Thymus (tissue), 14 donors: Measurements from ENCODE around the gene IGSF6. TPM values are rescaled to one million over a fixed set of nuclear protein-coding genes. Genes with fewer than 3 reads are reported as not detected.
"Not testable (repeated sequence)": the region's sequence is repeated elsewhere in the genome, so short reads cannot be mapped to it uniquely, and the experiment has no call there.

Experiments
- DNase-seq, 9 donors: peaks; one replicate each; pipeline ENCODE4 v3.0.0-alpha.2; 2013; ENCODE audit warnings: low spot score in 9 of 9, low read depth in 6 of 9, missing footprints in 1 of 9
- H3K27ac ChIP-seq, 2 donors: one replicate each; pipeline ENCODE4 v1.5.1; 2013; ENCODE audit warnings: control low read depth in 1 of 2, low read depth in 1 of 2, low read length in 1 of 2, mild to moderate bottlenecking in 1 of 2, moderate library complexity in 1 of 2
- H3K27me3 ChIP-seq, 2 donors: one replicate each; pipeline ENCODE4 v1.5.1; 2013; ENCODE audit warnings: low read length in 1 of 2; ENCODE audit not compliant: control insufficient read depth in 2 of 2, insufficient read depth in 1 of 2
- H3K36me3 ChIP-seq, 2 donors: one replicate each; pipeline ENCODE4 v1.5.1; 2013; ENCODE audit warnings: low read length in 1 of 2, mild to moderate bottlenecking in 1 of 2, moderate library complexity in 1 of 2; ENCODE audit not compliant: control insufficient read depth in 2 of 2, insufficient read depth in 2 of 2
- H3K4me1 ChIP-seq, 2 donors: one replicate each; pipeline ENCODE4 v1.5.1; 2013; ENCODE audit warnings: low read length in 2 of 2; ENCODE audit not compliant: control insufficient read depth in 2 of 2, insufficient read depth in 2 of 2
- H3K4me3 ChIP-seq, 2 donors: one replicate each; pipeline ENCODE4 v1.5.1; 2013; ENCODE audit warnings: low read length in 2 of 2, control low read depth in 1 of 2, mild to moderate bottlenecking in 1 of 2
- H3K9me3 ChIP-seq, 2 donors: one replicate each; pipeline ENCODE4 v1.5.1; 2013; ENCODE audit warnings: low read length in 1 of 2, mild to moderate bottlenecking in 1 of 2; ENCODE audit not compliant: control insufficient read depth in 2 of 2, insufficient read depth in 1 of 2
- WGBS: extraction: QIAGEN DNeasy Blood & Tissue Kit; methylation state at CpG from one replicate; pipeline ENCODE4 v1.1.7; 2013; 5-methylcytosine and 5-hydroxymethylcytosine counted together
- long read RNA-seq, 10 donors: transcript quantifications; one replicate each; lab custom pipeline, GENCODE V29; 2026
- polyA plus RNA-seq: library from polyadenylated mRNA; stranded (reverse); fragments of 200-250 nt; gene quantifications from one replicate; pipeline ENCODE4 v1.2.3, GENCODE V29; 2013
- total RNA-seq: library from RNA; stranded (reverse); fragments of 120-200 nt; gene quantifications from one replicate; pipeline ENCODE4 v1.2.4, GENCODE V29; 2013
- donor health status: healthy.

Gene IGSF6, protein sequence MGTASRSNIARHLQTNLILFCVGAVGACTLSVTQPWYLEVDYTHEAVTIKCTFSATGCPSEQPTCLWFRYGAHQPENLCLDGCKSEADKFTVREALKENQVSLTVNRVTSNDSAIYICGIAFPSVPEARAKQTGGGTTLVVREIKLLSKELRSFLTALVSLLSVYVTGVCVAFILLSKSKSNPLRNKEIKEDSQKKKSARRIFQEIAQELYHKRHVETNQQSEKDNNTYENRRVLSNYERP
- total RNA-seq (10.7 TPM), polyA plus RNA-seq (16.2 TPM)
- long read RNA-seq, donor 1, partial matches to known transcripts = 0 of 1 reads
- long read RNA-seq, donor 1, other reads (novel, unspliced or antisense) = 0 of 1 reads
- long read RNA-seq, donor 2 = 0 reads
- long read RNA-seq, donor 3, transcript IGSF6-201 (6 exons, 2,785 nt) = major isoform, 6 of 8 reads
- long read RNA-seq, donor 3, partial matches to known transcripts = 0 of 8 reads
- long read RNA-seq, donor 3, other reads (novel, unspliced or antisense) = 0 of 8 reads
- long read RNA-seq, donor 4, partial matches to known transcripts = 238 of 339 reads
- long read RNA-seq, donor 4, other reads (novel, unspliced or antisense) = 98 of 339 reads
- long read RNA-seq, donor 5, partial matches to known transcripts = 84 of 317 reads
- long read RNA-seq, donor 5, other reads (novel, unspliced or antisense) = 231 of 317 reads
- long read RNA-seq, donor 6 = 0 reads
- long read RNA-seq, donor 7, partial matches to known transcripts = 6 of 10 reads
- long read RNA-seq, donor 7, other reads (novel, unspliced or antisense) = 0 of 10 reads
- long read RNA-seq, donor 8, partial matches to known transcripts = 0 of 2 reads
- long read RNA-seq, donor 8, other reads (novel, unspliced or antisense) = 0 of 2 reads
- long read RNA-seq, donor 9 = 0 reads
- long read RNA-seq, donor 10, partial matches to known transcripts = 203 of 291 reads
- long read RNA-seq, donor 10, other reads (novel, unspliced or antisense) = 87 of 291 reads

- no peak within 1 kb of the TSS for H3K27ac ChIP-seq
- peaks cover 5 to 23% of the 10 kb centered on the region in 2 donors for H3K4me1 ChIP-seq
- peaks cover 0 to 7% of the 10 kb centered on the region in 2 donors for H3K36me3 ChIP-seq
- WGBS = 97% methylated on average over 6 of the region's 6 CpGs
- DNase-seq = no peak
- H3K9me3 ChIP-seq = no peaks in the 10 kb centered on the region
- no peak within 1 kb of the TSS for H3K4me3 ChIP-seq
- H3K27me3 ChIP-seq = no peaks in the 10 kb centered on the region
These were observed at the start of gene IGSF6 for GRCh38 chr16:21652453-21652852. IGSF6 (minus strand) TSS chr16:21652608; CDS start chr16:21652598, 10 bp downstream.

DNA sequence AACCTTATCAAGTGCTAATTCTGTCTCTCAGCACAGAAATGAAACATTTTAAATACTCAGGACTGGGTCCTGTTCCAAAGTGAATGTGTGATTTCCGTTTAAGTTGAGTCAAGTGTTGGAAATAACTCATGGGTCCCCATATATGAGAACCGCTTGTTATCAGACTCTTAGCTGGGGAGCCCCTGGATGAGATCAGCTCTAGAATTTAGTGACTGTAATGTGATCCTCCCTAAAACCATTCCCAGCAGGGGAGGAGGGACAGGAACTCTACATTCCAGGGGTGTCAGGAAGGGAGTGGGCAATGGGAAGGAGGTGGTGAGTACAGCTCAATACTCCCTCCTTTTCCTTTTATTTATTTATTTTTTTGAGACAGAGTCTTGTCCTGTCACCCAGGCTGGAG lies 48.9 kb upstream of the IGSF6 start:
- DNase-seq = no peak
- no peak overlapping the region for H3K4me3 ChIP-seq
- H3K27me3 ChIP-seq = no peaks in the 10 kb centered on the region
- H3K27ac ChIP-seq = no peak overlapping the region
- H3K36me3 ChIP-seq = no peaks in the 10 kb centered on the region
- no peaks in the 10 kb centered on the region for H3K4me1 ChIP-seq
- H3K9me3 ChIP-seq = no peaks in the 10 kb centered on the region
- WGBS = 92% methylated on average over 2 of the region's 2 CpGs

DNA sequence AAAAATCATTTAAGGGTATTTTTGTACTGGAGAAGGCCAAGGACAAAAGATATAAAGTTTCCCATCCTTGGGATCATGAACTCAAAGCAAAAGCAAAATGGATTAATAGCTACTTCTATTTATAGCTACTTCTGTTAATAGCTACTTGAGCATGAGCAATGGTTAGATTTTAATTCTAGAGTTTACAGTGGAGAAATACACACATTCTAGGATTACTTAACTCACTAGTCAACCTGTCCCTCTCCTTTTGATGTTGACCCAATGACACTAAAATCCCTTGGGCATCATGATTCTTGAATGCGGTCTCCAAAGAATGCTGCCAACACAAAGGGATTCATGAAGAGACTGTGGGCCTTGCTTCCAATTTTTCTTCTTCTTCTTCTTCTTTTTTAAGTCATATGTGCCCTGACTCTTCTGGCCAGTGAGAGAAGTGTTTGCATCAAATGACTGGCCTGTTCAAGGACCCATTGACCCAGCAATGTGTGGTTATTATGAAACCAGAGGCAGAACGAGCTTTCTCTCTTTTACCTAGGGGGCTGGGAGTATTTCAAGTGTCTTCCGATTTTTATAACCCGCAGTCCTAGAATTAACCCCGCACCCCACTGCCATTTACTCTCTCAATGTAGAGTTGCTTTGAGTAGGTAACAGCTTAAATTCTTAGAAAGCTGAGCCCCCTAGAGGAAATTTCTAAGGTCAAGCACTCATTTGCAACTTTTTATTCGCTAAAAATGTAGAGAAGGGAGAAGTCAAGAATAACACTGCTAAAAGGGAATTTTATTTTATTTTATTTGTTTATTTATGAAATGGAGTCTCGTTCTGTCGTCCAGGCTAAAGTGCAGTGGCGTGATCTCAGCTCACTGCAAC lies 46.0 kb upstream of the IGSF6 start:
- Histone ChIP-seq H3K4me3 (no peak overlapping the region), H3K27me3 (no peaks in the 10 kb centered on the region), H3K9me3 (no peaks in the 10 kb centered on the region), H3K4me1 (no peaks in the 10 kb centered on the region), H3K27ac (no peak overlapping the region), H3K36me3 (no peaks in the 10 kb centered on the region)
- DNase-seq = no peak
- WGBS = 91% methylated on average over 9 of the region's 9 CpGs

DNA sequence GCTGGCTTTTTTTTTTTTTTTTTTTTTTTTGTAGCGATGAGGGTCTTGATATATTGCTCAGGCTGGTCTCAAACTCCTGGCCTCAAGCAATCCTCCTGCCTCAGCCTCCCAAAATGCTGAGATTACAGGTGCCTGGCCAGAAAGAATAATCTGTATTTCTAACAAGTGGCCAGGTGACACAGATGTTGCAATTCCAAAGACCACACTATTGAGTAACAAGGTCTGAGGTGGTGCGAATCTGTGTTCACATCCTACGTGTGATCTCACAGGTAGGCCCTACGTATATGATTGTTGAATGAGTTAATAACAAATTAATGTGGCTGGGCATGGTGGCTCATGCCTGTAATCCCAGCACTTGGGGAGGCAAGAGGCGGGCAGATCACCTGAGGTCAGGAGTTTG lies 44.6 kb upstream of the IGSF6 start:
- Histone ChIP-seq H3K36me3 (no peaks in the 10 kb centered on the region), H3K9me3 (no peaks in the 10 kb centered on the region), H3K4me3 (no peak overlapping the region), H3K27me3 (no peaks in the 10 kb centered on the region), H3K27ac (no peak overlapping the region), H3K4me1 (no peaks in the 10 kb centered on the region)
- no peak for DNase-seq
- 98% methylated on average over 5 of the region's 5 CpGs for WGBS

- H3K4me1 ChIP-seq = no peaks in the 10 kb centered on the region
- H3K4me3 ChIP-seq = no peak overlapping the region
- no peaks in the 10 kb centered on the region for H3K36me3 ChIP-seq
- no peak overlapping the region for H3K27ac ChIP-seq
- no peaks in the 10 kb centered on the region for H3K9me3 ChIP-seq
- H3K27me3 ChIP-seq = no peaks in the 10 kb centered on the region
- 94% methylated on average over 4 of the region's 4 CpGs for WGBS
- DNase-seq = no peak
These were observed 42.2 kb upstream of the IGSF6 start for GRCh38 chr16:21694609-21695008.

GRCh38 chr16:21690967-21691366 lies 38.6 kb upstream of the IGSF6 start:
- DNase-seq, H3K27ac ChIP-seq, H3K36me3 ChIP-seq, H3K4me3 ChIP-seq, H3K27me3 ChIP-seq, H3K4me1 ChIP-seq, H3K9me3 ChIP-seq: not testable (repeated sequence)
- 92% methylated on average over 4 of the region's 4 CpGs for WGBS

GRCh38 chr16:21689107-21689506 lies 36.7 kb upstream of the IGSF6 start:
- H3K27me3 ChIP-seq = no peaks in the 10 kb centered on the region
- no peak overlapping the region for H3K27ac ChIP-seq
- no peaks in the 10 kb centered on the region for H3K4me1 ChIP-seq
- 88% methylated on average over 4 of the region's 4 CpGs for WGBS
- H3K4me3 ChIP-seq = no peak overlapping the region
- no peaks in the 10 kb centered on the region for H3K9me3 ChIP-seq
- no peaks in the 10 kb centered on the region for H3K36me3 ChIP-seq
- DNase-seq = no peak

DNA sequence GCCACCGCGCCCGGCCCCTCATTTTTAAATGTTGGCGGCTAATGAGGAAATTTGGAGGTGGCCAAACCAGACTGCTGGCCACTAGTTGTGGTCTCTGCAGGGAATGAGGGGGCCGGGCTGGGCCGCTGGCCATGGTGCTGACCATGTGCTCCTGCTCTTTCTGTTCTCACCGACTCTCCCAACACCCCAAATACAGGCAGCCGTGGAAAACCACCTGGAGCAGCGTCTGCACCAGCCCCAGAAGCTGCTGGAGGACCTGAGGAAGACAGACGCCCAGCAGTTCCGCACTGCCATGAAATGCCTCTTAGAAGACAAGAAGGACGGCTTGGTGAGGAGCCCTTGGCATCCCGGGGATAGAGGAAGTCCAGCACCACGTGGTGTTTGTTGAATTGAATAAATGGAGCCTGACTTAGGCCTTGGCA lies 32.6 kb upstream of the IGSF6 start:
- Histone ChIP-seq H3K27me3 (no peaks in the 10 kb centered on the region), H3K27ac (no peak overlapping the region), H3K9me3 (no peaks in the 10 kb centered on the region), H3K4me3 (no peak overlapping the region), H3K4me1 (no peaks in the 10 kb centered on the region), H3K36me3 (no peaks in the 10 kb centered on the region)
- WGBS = 64% methylated on average over 14 of the region's 14 CpGs
- no peak for DNase-seq
